GM23338 (cell line): Measurements from ENCODE around the gene EPB41L5. TPM values are rescaled to one million over a fixed set of nuclear protein-coding genes. Genes with fewer than 3 reads are reported as not detected.
"Not testable (repeated sequence)": the region's sequence is repeated elsewhere in the genome, so short reads cannot be mapped to it uniquely, and the experiment has no call there.

Experiments
- ATAC-seq: fragments of 200-7000 bp; cut with Tn5 transposase; 3 replicates; pipeline ENCODE4 v1.9.1; 2020
- DNase-seq: peaks from one replicate; pipeline ENCODE4 v3.0.0-alpha.2; 2015; ENCODE audit warnings: low spot score
- H2AFZ ChIP-seq: fragments of 200-600 bp; sonication (generic); 2 replicates; pipeline ENCODE4 v1.8.0; 2016; ENCODE audit warnings: antibody characterized with exemption, mild to moderate bottlenecking, moderate library complexity
- H3F3A ChIP-seq: fragments of 200-600 bp; sonication (generic); replicated peaks from 2 replicates; pipeline ENCODE4 v1.8.0; 2017; ENCODE audit warnings: antibody characterized with exemption, mixed run types, low read depth
- H3K27ac ChIP-seq: fragments of 200-600 bp; sonication (generic); 2 replicates; pipeline ENCODE4 v1.6.1; 2016; ENCODE audit warnings: low read depth
- H3K27me3 ChIP-seq: fragments of 200-600 bp; sonication (generic); 2 replicates; pipeline ENCODE4 v1.8.0; 2016; ENCODE audit warnings: mild to moderate bottlenecking, mixed run types, moderate library complexity; ENCODE audit not compliant: insufficient read depth
- H3K36me3 ChIP-seq: fragments of 200-600 bp; sonication (generic); 2 replicates; pipeline ENCODE4 v1.8.0; 2016; ENCODE audit warnings: mild to moderate bottlenecking; ENCODE audit not compliant: insufficient read depth
- H3K4me1 ChIP-seq: fragments of 200-600 bp; sonication (generic); 2 replicates; pipeline ENCODE4 v1.8.0; 2016; ENCODE audit warnings: mild to moderate bottlenecking, moderate library complexity; ENCODE audit not compliant: insufficient read depth
- H3K4me2 ChIP-seq: fragments of 200-600 bp; sonication (generic); 2 replicates; pipeline ENCODE4 v1.7.1; 2017; ENCODE audit warnings: mixed run types
- H3K4me3 ChIP-seq: fragments of 200-600 bp; sonication (generic); 2 replicates; pipeline ENCODE4 v1.6.1; 2016; ENCODE audit warnings: mixed run types
- H3K79me2 ChIP-seq: fragments of 200-600 bp; sonication (generic); replicated peaks from 2 replicates; pipeline ENCODE4 v1.8.0; 2017; ENCODE audit warnings: mild to moderate bottlenecking; ENCODE audit not compliant: insufficient read depth
- H3K9me2 ChIP-seq: fragments of 200-600 bp; sonication (generic); 2 replicates; pipeline ENCODE4 v1.8.0; 2017; ENCODE audit not compliant: insufficient read depth
- H4K20me1 ChIP-seq: fragments of 200-600 bp; sonication (generic); replicated peaks from 2 replicates; pipeline ENCODE4 v1.8.0; 2017; ENCODE audit warnings: mild to moderate bottlenecking; ENCODE audit not compliant: insufficient read depth
- H3K27ac Mint-ChIP-seq: 2 replicates; pipeline ENCODE4 v1.8.0; 2020; ENCODE audit warnings: inconsistent platforms, mild to moderate bottlenecking, moderate library complexity, mixed read lengths
- H3K27me3 Mint-ChIP-seq: 3 replicates; pipeline ENCODE4 v1.8.0; 2022; ENCODE audit warnings: low read depth, mild to moderate bottlenecking, moderate library complexity, mixed read lengths, inconsistent platforms; ENCODE audit not compliant: insufficient read depth, poor library complexity
- H3K36me3 Mint-ChIP-seq: 3 replicates; pipeline ENCODE4 v1.8.0; 2021; ENCODE audit warnings: low read depth, mild to moderate bottlenecking, inconsistent platforms, moderate library complexity, mixed read lengths
- H3K4me1 Mint-ChIP-seq: 3 replicates; pipeline ENCODE4 v1.8.0; 2020; ENCODE audit warnings: mild to moderate bottlenecking, inconsistent platforms, mixed read lengths
- H3K4me3 Mint-ChIP-seq: 3 replicates; pipeline ENCODE4 v1.8.0; 2021; ENCODE audit warnings: moderate library complexity, mild to moderate bottlenecking, inconsistent platforms, mixed read lengths
- H3K9me3 Mint-ChIP-seq: 3 replicates; pipeline ENCODE4 v1.8.0; 2020; ENCODE audit warnings: moderate library complexity, mild to moderate bottlenecking, inconsistent platforms, mixed read lengths
- EZH2phosphoT487 ChIP-seq: fragments of 200-600 bp; sonication (generic); IDR thresholded peaks from one replicate; pipeline ENCODE4 v1.8.1; 2018; ENCODE audit warnings: antibody characterized with exemption; ENCODE audit not compliant: unreplicated experiment
- POLR2AphosphoS5 ChIP-seq: IDR thresholded peaks from 2 replicates; pipeline ENCODE4 v1.6.1; 2016; ENCODE audit warnings: antibody characterized with exemption, low read depth
- STAT1 ChIP-seq: IDR thresholded peaks from one replicate; pipeline ENCODE4 v1.6.1; 2016; ENCODE audit warnings: antibody characterized with exemption; ENCODE audit not compliant: unreplicated experiment
- ZNF331 ChIP-seq: fragments of 250-450 bp; sonication (Bioruptor Pico); IDR thresholded peaks from 2 replicates; pipeline ENCODE4 v1.5.0; 2020; ENCODE audit warnings: low read depth, mild to moderate bottlenecking, moderate library complexity
- polyA plus RNA-seq: library from polyadenylated mRNA; unstranded; fragments of >200 nt; fragmentation: Nextera tagmentation; extraction: Ambion mirVana; gene quantifications from 2 replicates; pipeline ENCODE4 v1.2.1, GENCODE V29; 2016
- total RNA-seq: library from RNA; depleted of rRNA; stranded (reverse); fragments of >200 nt; shearing (Covaris generic); gene quantifications from 2 replicates; pipeline ENCODE4 v1.2.3, GENCODE V29; 2014
- TF ChIP-seq, protein P1 (sequence below), 2 experiments: fragments of 200-600 bp in 1 of 2; sonication (generic) in 1 of 2; conservative IDR thresholded peaks; 2 replicates each; pipeline versions ENCODE4 v1.5.1 to v1.6.1; 2016 to 2017; ENCODE audit warnings: antibody characterized with exemption in 2 of 2, low read depth in 2 of 2, mild to moderate bottlenecking in 2 of 2, moderate library complexity in 1 of 2
- TF ChIP-seq, protein P2 (sequence below): fragments of 250-450 bp; sonication (Bioruptor Pico); IDR thresholded peaks from 2 replicates; pipeline ENCODE4 v1.5.0; 2020; ENCODE audit warnings: mild to moderate bottlenecking, moderate library complexity

The EPB41L5 gene
- total and polyA plus RNA-seq, 2 experiments from 2014 or later: 15.5 to 35.4 TPM

DNA sequence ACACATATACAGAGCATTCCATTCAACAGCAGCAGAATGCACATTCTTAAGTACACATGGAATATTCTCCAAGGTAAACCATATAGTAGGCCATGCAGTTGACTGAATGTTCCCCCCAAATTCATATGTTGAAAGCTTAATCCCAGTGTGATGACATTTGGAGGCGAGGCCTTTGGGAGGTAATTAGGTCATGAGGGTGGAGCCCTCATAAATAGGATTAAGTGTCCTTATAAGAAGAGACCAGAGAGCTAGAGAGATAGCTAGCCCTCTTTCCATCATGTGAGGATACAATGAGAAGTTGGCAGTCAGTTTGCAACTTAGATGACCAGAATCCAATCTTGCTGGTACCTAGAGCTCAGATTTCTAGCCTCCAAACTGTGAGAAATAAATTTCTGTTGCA, 182.7 kb downstream of the EPB41L5 start:
- Mint-ChIP-seq H3K9me3 (peaks cover 17% of the 10 kb centered on the region), H3K27ac (no peak overlapping the region), H3K27me3 (no peaks in the 10 kb centered on the region), H3K4me1 (no peaks in the 10 kb centered on the region), H3K4me3 (no peak overlapping the region), H3K36me3 (peaks cover 3% of the 10 kb centered on the region; the same call in 2 of the 3 replicates)
- ATAC-seq: no peak
- no peaks in the 10 kb centered on the region for H3K4me1 ChIP-seq
- H3K27ac ChIP-seq: no peak overlapping the region
- no peak for TF ChIP-seq ZNF331 (CRISPR knock-in tag)
- TF ChIP-seq, protein P1, sequence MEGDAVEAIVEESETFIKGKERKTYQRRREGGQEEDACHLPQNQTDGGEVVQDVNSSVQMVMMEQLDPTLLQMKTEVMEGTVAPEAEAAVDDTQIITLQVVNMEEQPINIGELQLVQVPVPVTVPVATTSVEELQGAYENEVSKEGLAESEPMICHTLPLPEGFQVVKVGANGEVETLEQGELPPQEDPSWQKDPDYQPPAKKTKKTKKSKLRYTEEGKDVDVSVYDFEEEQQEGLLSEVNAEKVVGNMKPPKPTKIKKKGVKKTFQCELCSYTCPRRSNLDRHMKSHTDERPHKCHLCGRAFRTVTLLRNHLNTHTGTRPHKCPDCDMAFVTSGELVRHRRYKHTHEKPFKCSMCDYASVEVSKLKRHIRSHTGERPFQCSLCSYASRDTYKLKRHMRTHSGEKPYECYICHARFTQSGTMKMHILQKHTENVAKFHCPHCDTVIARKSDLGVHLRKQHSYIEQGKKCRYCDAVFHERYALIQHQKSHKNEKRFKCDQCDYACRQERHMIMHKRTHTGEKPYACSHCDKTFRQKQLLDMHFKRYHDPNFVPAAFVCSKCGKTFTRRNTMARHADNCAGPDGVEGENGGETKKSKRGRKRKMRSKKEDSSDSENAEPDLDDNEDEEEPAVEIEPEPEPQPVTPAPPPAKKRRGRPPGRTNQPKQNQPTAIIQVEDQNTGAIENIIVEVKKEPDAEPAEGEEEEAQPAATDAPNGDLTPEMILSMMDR (conservative IDR thresholded peaks at IDR 0.05; ENCODE audit: low read depth in 2 of 2): no peak
- TF ChIP-seq POLR2AphosphoS5: no peak
- no peak for TF ChIP-seq EZH2phosphoT487
- TF ChIP-seq STAT1: no peak
- TF ChIP-seq, protein P2, sequence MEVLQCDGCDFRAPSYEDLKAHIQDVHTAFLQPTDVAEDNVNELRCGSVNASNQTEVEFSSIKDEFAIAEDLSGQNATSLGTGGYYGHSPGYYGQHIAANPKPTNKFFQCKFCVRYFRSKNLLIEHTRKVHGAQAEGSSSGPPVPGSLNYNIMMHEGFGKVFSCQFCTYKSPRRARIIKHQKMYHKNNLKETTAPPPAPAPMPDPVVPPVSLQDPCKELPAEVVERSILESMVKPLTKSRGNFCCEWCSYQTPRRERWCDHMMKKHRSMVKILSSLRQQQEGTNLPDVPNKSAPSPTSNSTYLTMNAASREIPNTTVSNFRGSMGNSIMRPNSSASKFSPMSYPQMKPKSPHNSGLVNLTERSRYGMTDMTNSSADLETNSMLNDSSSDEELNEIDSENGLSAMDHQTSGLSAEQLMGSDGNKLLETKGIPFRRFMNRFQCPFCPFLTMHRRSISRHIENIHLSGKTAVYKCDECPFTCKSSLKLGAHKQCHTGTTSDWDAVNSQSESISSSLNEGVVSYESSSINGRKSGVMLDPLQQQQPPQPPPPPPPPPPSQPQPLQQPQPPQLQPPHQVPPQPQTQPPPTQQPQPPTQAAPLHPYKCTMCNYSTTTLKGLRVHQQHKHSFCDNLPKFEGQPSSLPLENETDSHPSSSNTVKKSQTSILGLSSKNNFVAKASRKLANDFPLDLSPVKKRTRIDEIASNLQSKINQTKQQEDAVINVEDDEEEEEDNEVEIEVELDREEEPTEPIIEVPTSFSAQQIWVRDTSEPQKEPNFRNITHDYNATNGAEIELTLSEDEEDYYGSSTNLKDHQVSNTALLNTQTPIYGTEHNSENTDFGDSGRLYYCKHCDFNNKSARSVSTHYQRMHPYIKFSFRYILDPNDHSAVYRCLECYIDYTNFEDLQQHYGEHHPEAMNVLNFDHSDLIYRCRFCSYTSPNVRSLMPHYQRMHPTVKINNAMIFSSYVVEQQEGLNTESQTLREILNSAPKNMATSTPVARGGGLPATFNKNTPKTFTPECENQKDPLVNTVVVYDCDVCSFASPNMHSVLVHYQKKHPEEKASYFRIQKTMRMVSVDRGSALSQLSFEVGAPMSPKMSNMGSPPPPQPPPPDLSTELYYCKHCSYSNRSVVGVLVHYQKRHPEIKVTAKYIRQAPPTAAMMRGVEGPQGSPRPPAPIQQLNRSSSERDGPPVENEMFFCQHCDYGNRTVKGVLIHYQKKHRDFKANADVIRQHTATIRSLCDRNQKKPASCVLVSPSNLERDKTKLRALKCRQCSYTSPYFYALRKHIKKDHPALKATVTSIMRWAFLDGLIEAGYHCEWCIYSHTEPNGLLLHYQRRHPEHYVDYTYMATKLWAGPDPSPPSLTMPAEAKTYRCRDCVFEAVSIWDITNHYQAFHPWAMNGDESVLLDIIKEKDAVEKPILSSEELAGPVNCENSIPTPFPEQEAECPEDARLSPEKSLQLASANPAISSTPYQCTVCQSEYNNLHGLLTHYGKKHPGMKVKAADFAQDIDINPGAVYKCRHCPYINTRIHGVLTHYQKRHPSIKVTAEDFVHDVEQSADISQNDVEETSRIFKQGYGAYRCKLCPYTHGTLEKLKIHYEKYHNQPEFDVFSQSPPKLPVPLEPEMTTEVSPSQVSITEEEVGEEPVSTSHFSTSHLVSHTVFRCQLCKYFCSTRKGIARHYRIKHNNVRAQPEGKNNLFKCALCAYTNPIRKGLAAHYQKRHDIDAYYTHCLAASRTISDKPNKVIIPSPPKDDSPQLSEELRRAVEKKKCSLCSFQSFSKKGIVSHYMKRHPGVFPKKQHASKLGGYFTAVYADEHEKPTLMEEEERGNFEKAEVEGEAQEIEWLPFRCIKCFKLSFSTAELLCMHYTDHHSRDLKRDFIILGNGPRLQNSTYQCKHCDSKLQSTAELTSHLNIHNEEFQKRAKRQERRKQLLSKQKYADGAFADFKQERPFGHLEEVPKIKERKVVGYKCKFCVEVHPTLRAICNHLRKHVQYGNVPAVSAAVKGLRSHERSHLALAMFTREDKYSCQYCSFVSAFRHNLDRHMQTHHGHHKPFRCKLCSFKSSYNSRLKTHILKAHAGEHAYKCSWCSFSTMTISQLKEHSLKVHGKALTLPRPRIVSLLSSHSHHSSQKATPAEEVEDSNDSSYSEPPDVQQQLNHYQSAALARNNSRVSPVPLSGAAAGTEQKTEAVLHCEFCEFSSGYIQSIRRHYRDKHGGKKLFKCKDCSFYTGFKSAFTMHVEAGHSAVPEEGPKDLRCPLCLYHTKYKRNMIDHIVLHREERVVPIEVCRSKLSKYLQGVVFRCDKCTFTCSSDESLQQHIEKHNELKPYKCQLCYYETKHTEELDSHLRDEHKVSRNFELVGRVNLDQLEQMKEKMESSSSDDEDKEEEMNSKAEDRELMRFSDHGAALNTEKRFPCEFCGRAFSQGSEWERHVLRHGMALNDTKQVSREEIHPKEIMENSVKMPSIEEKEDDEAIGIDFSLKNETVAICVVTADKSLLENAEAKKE (CRISPR knock-in tag): no peak
- H3K36me3 ChIP-seq: no peaks in the 10 kb centered on the region
- H3K9me2 ChIP-seq: no peaks in the 10 kb centered on the region
- H3K27me3 ChIP-seq: no peaks in the 10 kb centered on the region
- H3F3A ChIP-seq: no peaks in the 10 kb centered on the region
- H2AFZ ChIP-seq: no peak overlapping the region
- no peak overlapping the region for H3K4me2 ChIP-seq
- no peaks in the 10 kb centered on the region for H4K20me1 ChIP-seq
- no peaks in the 10 kb centered on the region for H3K79me2 ChIP-seq
- H3K4me3 ChIP-seq: no peak overlapping the region
- DNase-seq: no peak

DNA sequence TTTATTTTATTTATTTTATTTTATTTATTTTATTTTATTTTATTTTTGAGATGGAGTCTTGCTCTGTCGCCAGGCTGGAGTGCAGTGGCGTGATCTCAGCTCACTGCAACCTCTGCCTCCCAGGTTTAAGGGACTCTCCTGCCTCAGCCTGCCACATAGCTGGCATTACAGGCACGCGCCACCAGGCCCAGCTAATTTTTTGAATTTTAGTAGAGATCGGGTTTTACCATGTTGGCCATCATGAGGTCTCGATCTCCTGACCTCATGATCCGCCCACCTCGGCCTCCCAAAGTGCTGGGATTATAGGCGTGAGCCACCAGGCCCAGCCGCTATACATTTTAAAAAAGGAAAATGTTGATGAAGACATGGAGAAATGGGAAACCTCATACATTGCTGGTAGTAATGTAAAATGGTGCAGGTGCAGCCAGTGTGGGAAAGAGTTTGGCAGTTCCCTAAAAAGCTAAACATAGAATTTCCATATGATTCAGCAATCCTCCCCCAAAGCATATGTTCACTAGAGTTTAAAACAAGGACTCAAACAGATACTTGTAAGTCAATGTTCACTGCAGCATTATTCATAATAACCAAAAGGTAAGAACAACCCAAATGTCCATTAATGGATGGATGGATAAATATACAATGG, 187.1 kb downstream of the EPB41L5 start:
- not testable (repeated sequence) for H3K9me2 ChIP-seq, H3K4me2 ChIP-seq, H3K4me1 Mint-ChIP-seq, H3F3A ChIP-seq, H3K27ac Mint-ChIP-seq, H3K4me3 Mint-ChIP-seq, H2AFZ ChIP-seq, H3K27me3 Mint-ChIP-seq, ATAC-seq, H3K27me3 ChIP-seq, H4K20me1 ChIP-seq, DNase-seq, H3K79me2 ChIP-seq, H3K36me3 ChIP-seq, H3K4me3 ChIP-seq, H3K27ac ChIP-seq, H3K36me3 Mint-ChIP-seq, H3K4me1 ChIP-seq
- H3K9me3 Mint-ChIP-seq: peaks cover 11% of the 10 kb centered on the region
